Vagina (tissue), 2 donors: ENCODE data around the gene DSCAML1. TPM values are rescaled to one million over a fixed set of nuclear protein-coding genes. Genes with fewer than 3 reads are reported as not detected.

Source experiments
- DNase-seq, 2 donors: peaks; one replicate each; pipeline ENCODE4 v3.0.0-alpha.2; 2017; ENCODE audit errors: extremely low spot score in 2 of 2
- H3K27ac ChIP-seq: fragments of 200-600 bp; sonication (generic); one replicate; pipeline ENCODE4 v1.5.1; 2019
- H3K27me3 ChIP-seq: fragments of 200-600 bp; sonication (generic); one replicate; pipeline ENCODE4 v1.5.1; 2019
- H3K36me3 ChIP-seq, 2 donors: fragments of 200-600 bp; sonication (generic); one replicate each; pipeline ENCODE4 v1.5.1; 2017 to 2019
- H3K4me1 ChIP-seq: fragments of 200-600 bp; sonication (generic); one replicate; pipeline ENCODE4 v1.5.1; 2019
- H3K4me3 ChIP-seq, 2 donors: fragments of 200-600 bp; sonication (generic); 1 replicate in 1 of 2; 2 replicates in 1 of 2; pipeline ENCODE4 v1.5.1; 2016 to 2019
- H3K9me3 ChIP-seq: fragments of 200-600 bp; sonication (generic); one replicate; pipeline ENCODE4 v1.5.1; 2019
- POLR2A ChIP-seq, 2 donors: fragments of 450-650 bp; IDR thresholded peaks; one replicate each; pipeline ENCODE4 v1.6.1; 2017; ENCODE audit warnings: antibody characterized with exemption in 2 of 2, mild to moderate bottlenecking in 2 of 2, moderate library complexity in 2 of 2
- POLR2AphosphoS5 ChIP-seq, 2 donors: sonication (generic); formaldehyde crosslinking; IDR thresholded peaks; one replicate each; pipeline ENCODE4 v1.9.0; 2017; ENCODE audit warnings: antibody characterized with exemption in 2 of 2, mild to moderate bottlenecking in 2 of 2, low read depth in 1 of 2; ENCODE audit not compliant: insufficient read depth in 1 of 2
- intact Hi-C: fragments of 100-400 bp; cut with DNase I; formaldehyde crosslinking; loops from one replicate; pipeline ENCODE4 v1.15.1; 2023
- total RNA-seq: library from RNA; depleted of rRNA; stranded (reverse); fragments of >200 nt; gene quantifications from one replicate; pipeline ENCODE4 v1.2.3, GENCODE V29; 2016
- TF ChIP-seq, protein P1 (sequence below), 3 experiments: fragments of 450-650 bp in 2 of 3; fragments of 200-600 bp in 1 of 3; sonication (generic) in 1 of 3; IDR thresholded peaks; one replicate each; pipeline ENCODE4 v1.5.1; 2017 to 2019; ENCODE audit warnings: antibody characterized with exemption in 3 of 3, mild to moderate bottlenecking in 2 of 3, moderate library complexity in 2 of 3

Gene DSCAML1
- total RNA-seq, 1 donor from 2014 or later: 0.25 TPM

DNA sequence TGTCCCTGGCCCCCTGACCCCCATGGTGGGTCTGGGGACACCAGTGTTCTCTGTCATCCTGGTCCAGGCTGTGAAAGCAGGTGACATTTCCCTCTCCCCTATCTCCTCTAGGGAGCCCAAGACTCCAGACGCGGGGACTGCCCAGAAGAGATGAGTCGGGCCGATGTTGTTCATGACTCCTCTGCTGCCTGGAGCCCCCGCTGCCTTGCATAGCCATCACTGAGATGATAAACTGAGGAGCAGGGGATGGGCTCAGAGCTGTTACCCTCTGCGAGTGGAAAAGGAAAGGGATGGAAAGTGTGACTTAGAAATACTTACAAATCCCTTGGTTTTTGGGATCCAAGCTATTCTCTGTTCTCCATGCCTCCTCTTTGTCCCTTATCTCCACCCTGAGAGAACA lies 209.6 kb downstream of the DSCAML1 start:
- H3K4me1 ChIP-seq: peaks cover 4% of the 10 kb centered on the region
- H3K4me3 ChIP-seq: no peak overlapping the region
- no peaks in the 10 kb centered on the region for H3K36me3 ChIP-seq
- H3K9me3 ChIP-seq: no peaks in the 10 kb centered on the region
- TF ChIP-seq, protein P1, sequence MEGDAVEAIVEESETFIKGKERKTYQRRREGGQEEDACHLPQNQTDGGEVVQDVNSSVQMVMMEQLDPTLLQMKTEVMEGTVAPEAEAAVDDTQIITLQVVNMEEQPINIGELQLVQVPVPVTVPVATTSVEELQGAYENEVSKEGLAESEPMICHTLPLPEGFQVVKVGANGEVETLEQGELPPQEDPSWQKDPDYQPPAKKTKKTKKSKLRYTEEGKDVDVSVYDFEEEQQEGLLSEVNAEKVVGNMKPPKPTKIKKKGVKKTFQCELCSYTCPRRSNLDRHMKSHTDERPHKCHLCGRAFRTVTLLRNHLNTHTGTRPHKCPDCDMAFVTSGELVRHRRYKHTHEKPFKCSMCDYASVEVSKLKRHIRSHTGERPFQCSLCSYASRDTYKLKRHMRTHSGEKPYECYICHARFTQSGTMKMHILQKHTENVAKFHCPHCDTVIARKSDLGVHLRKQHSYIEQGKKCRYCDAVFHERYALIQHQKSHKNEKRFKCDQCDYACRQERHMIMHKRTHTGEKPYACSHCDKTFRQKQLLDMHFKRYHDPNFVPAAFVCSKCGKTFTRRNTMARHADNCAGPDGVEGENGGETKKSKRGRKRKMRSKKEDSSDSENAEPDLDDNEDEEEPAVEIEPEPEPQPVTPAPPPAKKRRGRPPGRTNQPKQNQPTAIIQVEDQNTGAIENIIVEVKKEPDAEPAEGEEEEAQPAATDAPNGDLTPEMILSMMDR (IDR thresholded peaks at IDR 0.05): no peak
- TF ChIP-seq POLR2A (IDR thresholded peaks at IDR 0.05): no peak
- TF ChIP-seq POLR2AphosphoS5 (IDR thresholded peaks at IDR 0.05; ENCODE audit: insufficient read depth in 1 of 2, low read depth in 1 of 2): no peak
- no peak overlapping the region for H3K27ac ChIP-seq
- intact Hi-C loops: no loop called here
- no peaks in the 10 kb centered on the region for H3K27me3 ChIP-seq
- no peak for DNase-seq

DNA sequence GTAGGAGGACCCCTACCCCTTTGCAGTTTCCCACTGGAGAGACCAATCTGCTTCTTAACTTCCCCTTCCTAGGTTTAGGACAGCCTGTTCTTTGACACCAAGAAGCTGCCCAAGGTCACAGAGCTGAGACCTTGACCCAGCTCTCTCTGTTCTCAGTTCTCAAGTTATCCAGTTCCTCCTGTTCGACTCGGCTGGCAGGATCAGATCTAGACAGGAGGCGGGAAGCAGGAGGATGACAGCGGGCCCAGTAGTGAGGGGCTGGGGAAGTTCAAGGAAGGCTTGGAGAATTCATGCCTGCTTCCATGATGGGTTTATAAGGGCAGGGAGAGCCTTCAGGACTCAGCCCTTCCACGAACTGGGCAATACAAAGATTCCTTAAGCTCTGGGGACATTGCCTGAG lies 210.6 kb downstream of the DSCAML1 start:
- Histone ChIP-seq H3K9me3 (no peaks in the 10 kb centered on the region), H3K36me3 (no peaks in the 10 kb centered on the region), H3K4me1 (peaks cover 4% of the 10 kb centered on the region), H3K27me3 (no peaks in the 10 kb centered on the region), H3K27ac (no peak overlapping the region), H3K4me3 (no peak overlapping the region)
- intact Hi-C loops: no loop called here
- TF ChIP-seq POLR2A (IDR thresholded peaks at IDR 0.05): no peak
- TF ChIP-seq, protein P1 (IDR thresholded peaks at IDR 0.05): no peak
- no peak for TF ChIP-seq POLR2AphosphoS5 (IDR thresholded peaks at IDR 0.05; ENCODE audit: insufficient read depth in 1 of 2, low read depth in 1 of 2)
- DNase-seq: no peak

DNA sequence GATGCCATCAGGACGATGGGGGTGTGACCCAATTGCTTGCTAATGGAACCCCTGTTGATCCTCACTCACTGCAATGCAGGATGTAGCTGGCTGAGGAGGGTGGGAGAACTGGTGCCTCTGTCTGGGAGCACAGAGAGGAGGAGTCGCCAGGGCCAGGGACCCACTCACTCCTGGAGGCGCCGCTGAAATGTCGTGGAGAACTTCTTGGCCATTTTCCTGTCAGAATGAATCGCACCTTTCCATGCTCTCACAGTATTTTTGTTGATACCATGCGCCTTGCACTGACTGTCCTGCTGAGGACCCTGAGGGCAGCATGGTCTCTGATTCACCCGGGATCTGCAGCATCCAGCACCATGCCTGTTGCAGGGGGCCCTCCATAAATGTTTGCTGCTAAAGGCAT lies 211.4 kb downstream of the DSCAML1 start:
- Histone ChIP-seq H3K9me3 (no peaks in the 10 kb centered on the region), H3K4me1 (peaks cover 4% of the 10 kb centered on the region), H3K4me3 (no peak overlapping the region), H3K27me3 (no peaks in the 10 kb centered on the region), H3K36me3 (no peaks in the 10 kb centered on the region), H3K27ac (no peak overlapping the region)
- no peak for TF ChIP-seq POLR2A (IDR thresholded peaks at IDR 0.05)
- TF ChIP-seq POLR2AphosphoS5 (IDR thresholded peaks at IDR 0.05; ENCODE audit: insufficient read depth in 1 of 2, low read depth in 1 of 2): no peak
- TF ChIP-seq, protein P1 (IDR thresholded peaks at IDR 0.05): no peak
- DNase-seq: no peak
- intact Hi-C loops: no loop called here

DNA sequence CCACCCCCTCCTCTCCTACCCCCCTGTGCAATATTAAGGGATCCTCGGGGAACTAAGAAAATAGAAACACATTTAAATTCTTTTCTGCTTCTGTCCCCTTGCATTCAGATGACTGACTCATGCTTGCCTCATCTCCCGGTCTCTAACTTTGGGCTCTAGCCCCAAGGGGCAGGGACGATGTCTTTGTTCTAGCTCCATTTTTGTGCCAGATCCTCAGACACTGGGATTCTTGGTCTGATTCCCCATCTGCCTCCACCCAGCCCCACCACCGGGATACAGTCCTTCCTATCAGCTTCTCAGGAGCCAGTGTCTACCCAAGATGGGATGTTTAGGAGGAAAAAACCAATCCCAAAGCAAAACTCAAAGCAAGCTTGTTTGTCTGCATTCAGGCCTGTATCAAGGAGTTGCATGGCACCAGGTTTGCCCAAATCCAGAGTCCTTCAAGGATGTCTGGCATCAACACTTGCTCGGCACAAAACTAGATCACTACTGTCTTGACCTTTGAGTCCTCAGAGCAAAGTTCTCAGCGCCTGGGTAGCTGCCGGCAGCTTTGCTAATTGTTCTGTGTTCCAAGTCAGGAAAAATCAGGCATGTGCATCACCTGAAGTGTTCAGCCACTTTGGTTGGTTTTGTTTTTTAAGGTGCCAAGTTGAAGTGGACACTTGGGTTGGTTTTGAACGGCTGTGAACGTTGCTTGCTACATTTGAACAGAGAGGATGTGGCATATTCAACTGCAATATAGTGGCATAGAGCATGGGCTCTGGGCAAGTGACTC lies 212.8 kb downstream of the DSCAML1 start:
- Histone ChIP-seq H3K9me3 (no peaks in the 10 kb centered on the region), H3K4me3 (no peak overlapping the region), H3K27me3 (no peaks in the 10 kb centered on the region), H3K36me3 (no peaks in the 10 kb centered on the region), H3K4me1 (peaks cover 4% of the 10 kb centered on the region), H3K27ac (no peak overlapping the region)
- no peak for DNase-seq
- TF ChIP-seq POLR2A (IDR thresholded peaks at IDR 0.05) (no peak), POLR2AphosphoS5 (IDR thresholded peaks at IDR 0.05; ENCODE audit: insufficient read depth in 1 of 2, low read depth in 1 of 2) (no peak)
- TF ChIP-seq, protein P1 (IDR thresholded peaks at IDR 0.05): no peak
- intact Hi-C loops: no loop called here

DNA sequence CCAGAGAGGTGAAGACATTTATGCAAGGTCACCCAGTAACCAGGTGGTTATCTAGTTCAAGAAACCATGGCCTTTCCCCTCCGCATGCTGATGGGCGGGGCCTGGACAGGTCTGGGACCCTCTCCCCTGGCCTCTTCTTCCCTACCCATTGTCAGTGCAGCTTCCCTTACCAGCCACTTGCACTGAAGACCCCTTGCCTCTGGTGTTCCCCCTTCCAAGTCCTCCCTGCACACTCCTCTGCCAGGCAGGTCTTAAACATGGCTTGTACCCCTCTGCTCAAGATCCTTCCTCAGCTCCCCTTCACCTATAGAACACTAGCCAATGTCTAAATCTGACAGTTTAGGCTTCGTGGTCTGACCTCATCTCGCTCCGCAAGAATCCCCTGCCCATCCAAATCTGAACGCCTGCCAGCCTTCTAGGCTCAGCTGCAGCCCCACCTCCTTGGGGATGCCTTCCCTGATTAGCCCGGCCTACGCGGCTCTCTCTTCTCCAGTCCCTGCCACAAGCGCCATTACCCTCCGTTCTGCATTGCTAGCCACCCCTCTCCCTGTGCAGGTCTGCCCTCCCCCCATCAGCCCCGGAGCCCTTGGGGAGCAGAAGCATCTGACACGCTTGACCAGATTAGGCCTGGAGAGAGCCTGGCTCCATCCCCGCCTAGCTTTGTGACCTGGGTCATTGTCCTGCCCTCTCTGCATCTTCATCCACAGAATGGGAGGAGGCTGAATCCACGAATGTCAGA lies 213.8 kb downstream of the DSCAML1 start:
- Histone ChIP-seq H3K4me3 (no peak overlapping the region), H3K27me3 (no peaks in the 10 kb centered on the region), H3K36me3 (no peaks in the 10 kb centered on the region), H3K4me1 (peaks cover 4% of the 10 kb centered on the region), H3K27ac (no peak overlapping the region), H3K9me3 (no peaks in the 10 kb centered on the region)
- DNase-seq: no peak
- TF ChIP-seq POLR2AphosphoS5 (IDR thresholded peaks at IDR 0.05; ENCODE audit: insufficient read depth in 1 of 2, low read depth in 1 of 2) (no peak), POLR2A (IDR thresholded peaks at IDR 0.05) (no peak)
- TF ChIP-seq, protein P1 (IDR thresholded peaks at IDR 0.05): no peak
- intact Hi-C loops: no loop called here
